Dedifferentiated amniotic fluid mesenchymal stem cell (primary cell): ENCODE results near the gene THG1L.

ENCODE experiments used
- DNase-seq: peaks from one replicate; pipeline ENCODE4 v3.0.0-alpha.2; 2016; ENCODE audit errors: extremely low spot score

Gene THG1L

DNA sequence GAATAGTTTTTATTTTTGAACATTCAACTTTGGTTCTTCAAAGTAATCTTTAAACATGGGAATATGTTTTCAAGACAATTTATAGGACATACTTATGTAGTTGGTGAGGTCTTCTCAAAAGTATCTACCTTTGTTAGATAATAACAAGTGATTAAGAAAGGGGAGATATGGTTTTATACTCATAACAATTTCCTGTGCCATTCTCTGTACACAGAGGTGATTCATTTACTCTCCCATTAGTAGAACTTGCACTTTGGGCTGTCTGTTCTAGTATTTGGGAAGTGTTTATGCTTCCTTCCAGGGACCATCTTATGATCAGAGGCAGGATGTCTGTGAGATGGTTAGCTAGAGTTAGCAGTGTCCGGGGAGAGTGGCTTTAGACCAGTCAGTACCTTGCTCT, 27.5 kb downstream of the THG1L start:
- no peak for DNase-seq

DNA sequence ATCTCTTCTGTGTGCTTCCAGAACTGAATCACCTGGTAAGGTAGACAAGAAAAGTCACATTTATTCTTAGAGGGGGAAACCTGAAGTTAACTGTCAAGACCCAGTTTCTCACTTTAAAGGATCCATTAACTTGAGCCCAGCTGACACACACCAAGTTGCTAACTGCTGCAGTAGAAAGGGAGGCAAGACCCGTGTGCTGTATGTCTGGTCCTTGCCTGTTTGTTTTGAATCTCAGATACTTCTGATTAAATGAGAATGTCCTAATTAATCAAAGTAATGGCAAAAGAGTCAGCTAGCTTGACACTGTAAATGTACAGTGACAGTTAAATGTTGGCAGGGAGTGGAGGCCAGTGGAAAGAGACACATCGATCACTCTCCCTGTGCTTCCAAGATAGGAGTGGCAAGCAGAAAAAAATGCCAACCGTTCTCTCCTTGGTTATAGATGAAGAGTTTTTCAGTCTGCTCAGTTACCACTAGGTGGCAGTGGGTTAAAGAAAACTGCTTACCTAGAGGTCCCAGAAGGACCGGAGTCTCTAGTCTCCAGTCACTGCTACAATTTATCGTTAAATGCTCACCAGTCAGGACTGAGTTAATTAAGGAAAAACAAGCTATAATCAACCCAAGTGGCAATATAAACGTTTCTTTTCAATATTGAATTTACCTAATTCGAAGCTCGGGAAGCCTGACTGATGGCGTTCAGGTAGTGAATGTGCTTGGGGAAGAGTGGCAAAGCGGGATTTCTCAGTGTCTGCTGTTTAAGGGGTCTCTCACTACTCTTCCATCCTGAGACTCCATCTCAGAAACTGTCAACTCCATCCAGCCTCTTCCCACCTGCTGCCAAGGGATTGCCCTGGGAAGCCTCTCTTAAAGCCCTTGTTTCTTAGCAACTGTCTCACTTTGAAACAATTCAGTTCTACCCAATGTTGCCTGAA, 30.7 kb downstream of the THG1L start:
- DNase-seq: peak; percentile 71

DNA sequence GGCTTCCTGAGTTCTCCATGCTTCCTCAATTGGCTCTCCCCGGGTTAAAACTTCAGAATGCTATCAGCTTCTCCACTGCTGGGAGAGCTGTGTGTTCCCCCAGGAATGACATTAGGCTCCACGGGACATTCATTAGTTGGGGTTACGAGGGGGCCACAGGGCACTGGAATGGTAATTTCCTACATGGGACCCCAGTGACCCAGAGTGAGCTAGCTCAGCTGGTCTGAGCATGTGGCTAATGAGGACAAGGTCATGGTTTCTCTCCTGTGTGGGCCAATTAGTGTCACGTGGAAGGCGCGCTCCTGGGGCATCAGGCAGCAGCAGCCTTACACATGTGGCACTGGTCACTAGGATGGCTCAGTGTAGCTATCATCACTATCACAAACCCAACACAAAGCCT, 33.3 kb downstream of the THG1L start:
- no peak for DNase-seq

DNA sequence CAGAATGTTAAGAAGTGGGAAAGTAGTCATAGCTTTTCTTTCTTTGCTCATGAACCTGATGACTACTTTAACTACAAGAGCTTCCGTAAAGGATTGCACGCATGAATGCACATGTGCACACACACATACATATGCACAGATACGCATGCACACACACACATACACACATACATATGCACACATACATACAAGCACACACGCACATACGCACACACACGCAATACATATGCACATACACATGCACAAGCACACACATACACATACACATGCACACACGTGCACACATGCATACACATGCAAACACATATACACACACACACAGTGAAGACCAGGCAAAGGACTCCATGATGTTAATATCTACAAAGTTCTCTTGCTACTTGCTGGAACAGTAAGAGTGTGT, 35.2 kb downstream of the THG1L start:
- no peak for DNase-seq

DNA sequence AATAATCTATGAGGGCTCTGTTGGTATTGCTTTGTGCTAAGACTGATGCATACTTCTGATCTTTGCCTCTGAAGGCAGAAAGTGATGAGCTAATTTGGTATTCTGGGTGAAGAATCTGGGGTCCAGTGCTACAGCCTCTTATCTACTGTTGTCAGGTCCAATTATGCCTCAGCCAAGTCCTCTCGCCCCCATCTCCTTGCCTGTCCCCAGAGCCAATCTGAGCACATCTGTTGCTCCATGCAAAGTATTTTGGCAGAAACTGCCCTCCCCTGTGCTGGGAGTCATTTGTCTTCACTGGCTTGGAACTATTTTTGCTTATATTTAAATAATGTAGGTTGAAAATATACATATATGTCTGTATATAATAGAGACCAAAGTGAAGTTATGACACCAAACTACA, 35.7 kb downstream of the THG1L start:
- no peak for DNase-seq

DNA sequence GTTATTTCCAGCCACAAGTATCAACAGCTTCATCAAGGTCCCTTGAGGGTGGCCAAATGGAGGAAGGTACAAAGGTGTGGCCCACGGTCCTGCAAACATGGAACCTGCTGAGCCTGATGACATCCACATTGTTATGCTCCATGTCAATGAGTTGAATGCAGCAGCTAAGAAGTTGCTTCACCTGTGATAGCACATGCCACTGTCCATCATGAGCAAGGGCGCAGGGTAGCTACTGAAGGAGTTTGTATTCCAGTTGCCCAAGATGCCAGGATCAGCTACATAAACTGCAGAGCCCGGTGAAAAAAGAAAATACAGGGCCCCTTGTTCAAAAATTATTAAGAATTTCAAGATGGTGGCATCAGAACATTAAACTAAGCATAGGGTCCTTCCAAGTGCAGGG, 36.5 kb downstream of the THG1L start:
- no peak for DNase-seq

DNA sequence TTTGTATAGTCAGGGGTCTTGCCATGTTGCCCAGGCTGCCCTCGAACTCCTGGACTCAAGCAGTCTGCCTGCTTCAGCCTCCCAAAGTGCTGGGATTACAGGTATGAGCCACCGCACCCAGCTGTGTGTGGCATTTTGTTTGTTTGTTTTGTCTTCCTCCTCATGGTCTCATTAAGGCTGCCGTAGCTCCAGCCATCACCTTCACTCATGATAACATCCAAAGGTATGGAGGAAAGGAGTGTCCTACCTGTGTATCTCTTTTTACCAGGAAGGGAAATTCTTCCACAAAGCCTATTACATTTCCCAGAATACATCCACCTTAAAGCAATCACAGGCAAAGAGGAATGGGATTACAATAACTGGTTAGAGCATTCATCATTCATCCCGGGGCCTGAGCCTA, 39.4 kb downstream of the THG1L start:
- DNase-seq: no peak

DNA sequence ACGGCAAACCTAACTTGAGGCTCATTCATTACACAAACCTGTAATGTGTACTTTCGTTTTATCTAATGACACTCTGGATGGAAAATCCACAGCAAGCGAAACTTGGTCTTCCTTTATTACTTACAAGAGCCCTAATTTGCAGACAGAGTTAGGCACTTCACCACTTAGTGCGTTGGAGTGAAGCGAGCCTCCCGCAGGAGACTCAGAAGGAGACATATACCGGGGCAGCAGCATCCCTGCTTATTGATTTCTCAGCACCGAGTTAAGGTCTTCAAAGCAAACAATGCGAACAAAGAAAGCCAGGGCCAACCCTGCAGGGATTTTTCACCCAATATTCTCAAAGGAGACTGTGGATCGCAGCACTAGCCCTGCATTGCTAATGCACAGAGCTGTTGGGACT, 40.9 kb downstream of the THG1L start:
- no peak for DNase-seq

DNA sequence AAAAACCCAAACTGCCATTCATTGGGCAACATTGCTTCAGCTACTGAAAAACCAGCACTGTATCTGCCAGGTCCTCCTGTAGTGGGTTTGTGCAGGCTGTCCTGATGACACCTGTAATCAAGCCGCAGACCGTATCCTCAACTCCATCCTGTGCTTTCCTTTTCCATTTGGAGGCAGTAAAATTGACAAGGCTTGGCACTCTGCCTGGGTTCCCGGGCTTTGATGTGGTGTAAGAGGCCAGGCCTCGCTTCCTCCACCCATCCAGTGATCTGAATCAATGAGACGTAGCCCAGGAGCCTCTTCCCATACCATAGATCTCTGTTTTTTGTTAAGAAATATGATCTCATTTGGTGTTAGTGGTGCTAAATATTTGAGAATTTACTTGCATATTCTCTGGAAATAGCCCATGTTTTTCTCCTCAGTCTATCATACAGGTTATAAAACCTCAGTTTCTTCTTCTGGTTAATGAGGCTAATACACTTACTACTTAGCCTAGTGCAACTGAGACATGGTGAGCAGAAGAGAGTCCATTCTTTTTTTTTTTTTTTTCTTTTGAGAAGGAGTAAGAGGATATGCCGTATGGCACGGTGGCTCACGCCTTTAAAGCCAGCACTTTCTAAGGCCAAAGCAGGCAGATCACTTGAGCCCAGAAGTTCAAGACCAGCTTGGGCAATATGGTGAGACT, 47.0 kb downstream of the THG1L start:
- DNase-seq: no peak

DNA sequence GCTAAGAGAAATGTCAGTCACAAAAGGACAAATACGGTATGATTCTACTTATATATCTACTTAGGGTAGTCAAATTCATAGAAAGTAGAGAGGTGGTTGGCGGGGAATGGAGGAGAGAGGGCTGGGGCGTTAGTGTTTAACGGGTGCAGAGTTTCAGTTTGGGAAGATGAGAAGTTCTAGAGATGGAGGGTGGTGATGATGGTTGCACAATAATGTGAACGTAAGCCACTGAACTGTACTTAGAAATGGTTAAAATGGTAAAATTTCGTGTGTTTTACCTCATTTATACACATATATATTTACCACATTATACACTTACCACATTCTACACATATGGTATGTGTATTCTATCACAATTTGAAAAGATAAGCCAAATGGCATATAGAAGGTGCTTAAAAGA, 48.0 kb downstream of the THG1L start:
- no peak for DNase-seq

DNA sequence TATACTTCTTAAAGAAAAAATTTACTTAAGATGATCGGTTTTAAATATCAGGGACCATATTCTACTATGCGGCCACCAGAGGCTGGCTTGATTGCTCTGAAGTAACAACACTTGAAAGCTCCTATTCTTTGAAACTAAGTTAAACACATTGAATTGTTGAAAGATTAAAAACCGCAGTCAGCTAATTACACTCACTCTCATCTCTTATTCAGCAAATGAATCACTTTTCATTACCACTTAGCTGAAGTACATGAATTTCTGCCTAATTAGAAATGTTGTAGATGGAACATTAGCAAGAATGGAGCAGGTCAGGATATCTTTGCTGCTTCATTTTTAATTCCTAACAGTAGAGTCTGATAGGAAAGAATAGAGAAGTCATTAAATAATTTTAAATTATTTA, 54.6 kb downstream of the THG1L start:
- no peak for DNase-seq
